PC-9 (cell line): ENCODE measurements around the gene SLC2A6.

ENCODE experiments used
- CTCF ChIP-seq: fragments of 200-600 bp; sonication (generic); conservative IDR thresholded peaks from 2 replicates; pipeline ENCODE4 v1.6.1; 2017; ENCODE audit warnings: mixed run types, antibody characterized with exemption, mild to moderate bottlenecking, moderate library complexity
- EZH2 ChIP-seq: fragments of 200-600 bp; sonication (generic); IDR thresholded peaks from 2 replicates; pipeline ENCODE4 v1.8.0; 2017; ENCODE audit warnings: antibody characterized with exemption, low read depth

GRCh38 chr9:133468374-133468773, 10.5 kb downstream of the SLC2A6 start:
- no peak for TF ChIP-seq EZH2
- TF ChIP-seq CTCF = no peak
